Activated CD4-positive, alpha-beta T cell treated with anti-CD3 and anti-CD28 coated beads, Interleukin-2, amount 50 U/mL, for 16 hours (primary cell): Measurements from ENCODE around the gene SIPA1.

Experiments
- DNase-seq: peaks from one replicate; pipeline ENCODE4 v3.0.0-alpha.2; 2020

The SIPA1 gene

DNA sequence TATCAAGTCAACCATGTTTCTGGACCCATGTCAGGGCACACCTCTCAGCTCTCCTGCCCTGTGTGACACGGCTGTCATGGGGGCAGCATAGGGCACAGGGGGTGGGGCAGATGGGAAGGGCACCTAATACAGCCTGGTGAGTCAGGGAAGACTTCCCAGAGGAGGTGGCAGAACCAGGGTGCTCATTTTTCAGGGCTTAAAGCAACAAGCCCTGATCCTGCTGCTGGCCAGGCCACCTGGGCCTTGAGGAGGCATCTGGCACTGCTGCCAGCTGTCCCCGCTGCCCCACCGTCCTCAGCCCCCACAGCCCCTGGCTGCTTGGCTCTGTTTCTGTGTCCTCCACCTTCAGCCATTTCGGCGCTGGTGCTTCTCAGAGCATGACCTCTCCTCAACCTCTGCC is 28.2 kb upstream of the SIPA1 start:
- no peak for DNase-seq

DNA sequence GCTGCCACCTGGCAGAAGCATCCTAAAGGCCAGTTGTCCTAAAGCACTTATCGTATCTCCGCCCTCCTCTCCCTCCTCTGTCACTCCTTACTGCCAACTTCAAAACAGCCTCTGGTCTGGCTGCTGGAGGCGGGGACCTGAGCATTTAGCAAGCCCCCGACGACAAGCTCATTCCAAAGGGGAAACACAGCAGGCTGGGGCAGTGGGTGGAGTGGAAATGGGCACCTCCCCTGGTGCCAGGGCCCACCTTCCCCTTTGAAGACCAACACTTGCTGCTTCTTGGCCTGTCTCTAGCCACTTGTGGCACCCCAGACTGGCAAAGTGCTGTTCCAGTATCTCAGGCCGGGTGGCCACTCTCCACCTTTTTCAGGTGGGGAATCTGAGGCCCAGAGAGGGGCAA is 27.5 kb upstream of the SIPA1 start:
- no peak for DNase-seq

DNA sequence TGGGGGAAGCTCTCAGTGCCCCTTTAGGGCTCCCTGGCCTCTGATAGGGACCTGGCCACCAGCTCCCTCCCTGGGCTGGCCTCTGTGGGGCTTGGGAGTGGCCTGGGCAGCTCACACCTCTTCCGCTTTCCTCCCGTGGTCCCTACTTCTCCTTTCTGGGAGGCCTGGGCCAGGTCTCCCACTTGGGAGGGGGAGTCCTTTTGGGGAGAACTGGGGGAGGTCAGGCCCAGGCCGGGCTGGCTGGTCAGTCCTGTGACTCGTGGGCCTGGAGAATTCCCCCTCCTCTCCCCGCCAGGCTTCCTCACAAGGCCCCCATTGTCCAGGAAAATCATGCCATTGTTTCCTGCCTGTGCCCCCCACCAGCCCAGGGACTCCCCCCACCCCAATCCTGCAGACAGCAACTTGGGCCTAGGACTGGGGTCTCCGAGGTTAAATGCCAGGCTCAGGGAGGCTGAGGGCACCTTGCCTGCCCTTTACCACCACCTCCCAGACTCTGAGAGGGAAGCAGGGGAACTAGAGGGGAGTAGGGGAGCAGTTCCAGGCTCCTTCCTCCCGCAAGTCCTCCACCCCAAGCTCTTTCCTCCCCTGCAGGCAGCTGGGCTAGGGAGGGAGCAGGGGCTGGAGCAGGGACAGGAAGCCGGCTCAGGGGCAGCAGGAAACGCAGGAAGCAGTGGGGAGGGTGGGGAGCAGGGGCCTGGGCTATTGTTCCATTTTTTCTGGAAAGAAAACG is 26.7 kb upstream of the SIPA1 start:
- no peak for DNase-seq

DNA sequence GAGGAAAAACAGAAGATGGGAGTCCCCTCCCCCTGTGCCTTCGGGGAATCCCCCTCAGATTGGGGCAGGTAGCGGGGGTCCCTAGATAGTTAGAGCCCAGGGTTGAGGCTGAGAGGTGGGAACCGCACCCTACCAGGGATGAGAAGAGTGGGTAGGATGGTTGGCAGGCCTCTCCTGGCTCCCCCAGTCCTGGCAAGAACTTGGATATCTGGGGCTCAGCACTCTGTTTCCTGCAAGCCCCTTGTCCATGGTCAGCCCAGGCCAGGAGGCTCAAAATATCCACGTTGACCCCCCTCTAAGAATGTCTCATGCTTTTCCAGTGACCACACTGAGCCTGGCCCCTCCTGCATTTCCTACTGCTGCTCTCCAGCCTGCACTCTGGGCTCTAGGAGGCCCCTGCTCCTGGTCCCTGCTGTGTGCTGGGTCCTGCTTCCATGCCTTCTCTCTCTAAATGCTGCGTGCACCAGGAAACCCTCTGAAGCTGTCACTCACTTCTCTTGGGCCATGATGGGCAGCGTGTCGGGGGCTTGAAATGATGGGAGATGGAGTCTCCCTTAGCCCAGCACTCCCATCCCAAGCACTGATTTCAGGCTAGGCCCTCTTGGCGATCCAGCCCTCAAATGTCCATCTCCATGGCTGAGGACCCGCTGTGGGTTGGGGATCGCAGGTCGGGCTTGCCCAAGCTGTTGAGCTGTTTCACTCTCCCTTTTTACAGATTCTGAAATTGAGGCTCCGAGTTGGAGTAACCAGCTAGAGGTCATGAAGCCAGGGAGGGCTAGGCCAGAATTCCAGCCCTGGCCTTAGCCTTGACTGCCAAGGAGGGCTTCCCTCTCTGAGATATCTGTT is 25.9 kb upstream of the SIPA1 start:
- DNase-seq: no peak

DNA sequence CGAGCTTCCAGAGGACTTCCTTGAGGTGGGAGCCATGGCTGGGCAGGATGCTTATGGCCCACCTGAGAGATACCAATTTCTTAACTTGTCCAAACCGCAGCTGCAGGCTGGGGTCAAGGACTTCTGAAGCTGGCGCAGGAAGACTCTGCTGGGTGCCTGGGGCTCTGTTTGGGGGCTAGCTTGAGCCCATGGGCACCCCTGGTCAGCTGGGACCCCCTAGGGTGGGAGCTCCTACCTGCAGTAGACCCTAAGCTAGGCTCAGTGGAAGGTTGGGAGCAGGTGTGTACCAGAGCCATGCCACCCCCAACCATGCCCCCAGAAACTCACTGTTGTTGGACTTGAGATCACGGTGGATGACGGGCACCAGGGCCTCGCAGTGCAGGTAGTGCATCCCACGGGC is 25.2 kb upstream of the SIPA1 start:
- DNase-seq: no peak

DNA sequence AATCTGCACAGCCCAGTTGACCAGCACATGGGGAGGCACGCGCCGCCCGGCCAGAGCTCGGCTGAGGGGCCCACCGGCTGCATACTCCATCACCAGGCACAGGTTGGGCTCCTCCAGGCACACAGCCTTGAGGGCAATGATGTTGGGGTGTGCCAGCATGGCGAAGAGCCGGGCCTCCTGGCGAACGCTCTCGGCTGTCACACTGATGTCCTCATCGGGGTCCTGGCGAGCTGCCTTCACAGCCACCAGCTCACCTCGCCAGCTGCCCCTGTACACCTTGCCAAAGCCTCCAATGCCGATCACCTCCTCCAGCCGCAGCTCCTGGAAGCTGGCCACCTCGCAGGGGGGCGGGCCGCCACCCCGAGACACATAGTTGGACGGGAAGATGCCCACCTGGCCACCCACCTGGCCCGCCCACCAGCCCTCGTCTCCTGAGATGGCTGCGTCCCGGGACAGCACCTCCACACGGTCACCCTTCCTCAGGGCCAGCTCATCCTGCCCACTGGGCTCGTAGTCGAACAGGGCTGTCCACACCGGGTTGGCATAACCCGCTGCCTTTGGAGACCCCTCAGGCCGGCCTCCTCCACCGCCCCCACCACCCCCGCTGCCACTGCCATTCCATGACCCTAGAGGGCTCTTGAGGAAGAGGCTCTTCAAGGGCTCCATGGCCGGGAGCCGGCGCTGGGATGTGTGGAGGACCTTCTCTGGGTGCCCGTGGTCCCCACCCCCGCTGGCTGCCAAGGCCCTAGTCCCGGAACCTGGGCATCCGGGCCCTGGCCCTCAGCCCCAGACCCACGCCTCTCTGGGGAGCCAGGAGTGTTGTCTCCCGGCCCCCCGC is 24.6 kb upstream of the SIPA1 start:
- no peak for DNase-seq

DNA sequence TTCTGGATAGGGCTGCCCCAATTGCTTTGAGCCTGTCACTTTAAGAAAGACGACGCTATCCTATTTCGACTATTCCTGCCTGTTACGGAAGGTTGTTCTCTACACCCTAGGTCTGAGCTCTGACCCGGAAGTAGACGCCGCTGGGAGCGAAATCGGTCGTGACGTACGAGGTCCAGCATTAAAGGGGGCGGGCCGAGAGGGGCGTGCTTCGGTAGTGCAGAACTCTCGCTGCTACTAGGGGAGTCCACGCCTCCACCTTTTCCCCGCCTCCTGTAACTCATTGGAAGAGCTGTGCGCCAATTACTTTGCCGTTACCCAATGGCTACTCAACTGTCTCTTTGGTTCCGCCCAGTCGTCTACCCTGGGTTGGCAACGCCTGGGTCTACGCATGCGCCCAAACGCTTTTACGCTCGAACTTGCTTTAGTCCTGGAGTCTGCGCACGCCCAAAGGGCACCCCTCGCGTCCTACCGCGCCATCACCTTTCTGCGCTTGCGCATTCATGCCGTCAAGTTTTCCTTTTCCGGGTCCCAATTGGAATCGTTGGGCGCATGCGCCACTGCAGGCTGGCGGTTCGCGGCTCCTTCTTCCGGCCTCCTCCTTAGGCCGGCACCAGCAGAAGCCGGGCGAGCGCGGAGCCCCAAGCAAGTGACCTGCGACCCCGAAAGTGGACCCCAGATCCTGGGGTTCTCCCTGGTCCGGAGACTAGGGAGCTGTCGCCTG is 22.5 kb upstream of the SIPA1 start, which contains the start of gene PCNX3:
Gene PCNX3, plus strand, starts transcription at position 548 of the 721 bp plus-strand sequence. CDS start 536 bp downstream, outside the sequence.
- DNase-seq: peak; percentile 100

DNA sequence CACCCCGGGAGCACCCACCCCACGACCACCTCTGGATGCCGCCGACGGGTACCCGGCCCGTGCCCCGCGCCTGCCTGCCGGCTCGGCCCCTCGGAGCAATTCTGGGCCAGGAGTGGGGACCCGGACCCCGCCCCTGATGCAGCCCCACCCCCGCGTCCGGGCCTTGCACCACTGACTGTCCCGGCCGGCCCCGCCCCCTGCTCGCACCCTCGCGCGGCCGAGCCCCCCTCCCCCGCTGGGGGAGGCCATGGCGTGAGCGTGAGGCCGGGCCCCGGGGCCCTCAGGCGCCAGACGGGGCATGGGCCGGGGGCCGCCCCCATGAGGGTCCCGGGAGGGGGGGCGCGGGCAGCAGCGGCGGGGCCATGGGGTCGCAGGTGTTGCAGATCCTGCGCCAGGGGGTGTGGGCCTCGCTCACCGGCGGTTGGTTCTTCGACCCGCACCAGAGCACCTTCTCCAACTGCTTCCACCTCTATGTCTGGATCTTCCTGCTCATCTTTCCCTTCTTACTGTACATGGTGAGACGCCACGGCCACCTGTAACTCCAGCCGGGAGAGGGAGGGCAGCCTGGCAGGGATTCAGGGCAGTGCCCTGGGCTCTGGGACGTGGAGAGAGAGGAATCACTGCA is 21.8 kb upstream of the SIPA1 start:
- peak; percentile 64 for DNase-seq

DNA sequence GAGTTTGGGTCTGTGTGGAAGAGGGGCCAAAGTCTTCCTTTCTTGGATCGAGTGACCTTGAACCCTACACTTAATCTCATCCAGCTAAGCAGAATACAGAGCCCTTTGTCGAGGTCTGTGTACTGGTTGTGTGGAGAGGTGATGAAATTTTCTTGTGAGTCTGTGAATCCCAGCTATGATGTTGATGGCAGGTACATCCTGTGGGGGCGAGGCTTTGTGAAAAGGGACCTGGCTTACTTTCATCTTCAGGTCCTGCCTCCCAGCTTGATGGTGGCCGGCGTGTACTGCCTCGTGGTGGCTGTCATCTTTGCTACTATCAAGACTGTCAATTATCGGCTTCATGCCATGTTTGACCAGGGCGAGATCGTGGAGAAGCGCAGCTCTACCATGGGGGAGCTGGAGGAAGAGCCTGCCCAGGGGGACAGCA is 21.3 kb upstream of the SIPA1 start:
- DNase-seq: no peak

DNA sequence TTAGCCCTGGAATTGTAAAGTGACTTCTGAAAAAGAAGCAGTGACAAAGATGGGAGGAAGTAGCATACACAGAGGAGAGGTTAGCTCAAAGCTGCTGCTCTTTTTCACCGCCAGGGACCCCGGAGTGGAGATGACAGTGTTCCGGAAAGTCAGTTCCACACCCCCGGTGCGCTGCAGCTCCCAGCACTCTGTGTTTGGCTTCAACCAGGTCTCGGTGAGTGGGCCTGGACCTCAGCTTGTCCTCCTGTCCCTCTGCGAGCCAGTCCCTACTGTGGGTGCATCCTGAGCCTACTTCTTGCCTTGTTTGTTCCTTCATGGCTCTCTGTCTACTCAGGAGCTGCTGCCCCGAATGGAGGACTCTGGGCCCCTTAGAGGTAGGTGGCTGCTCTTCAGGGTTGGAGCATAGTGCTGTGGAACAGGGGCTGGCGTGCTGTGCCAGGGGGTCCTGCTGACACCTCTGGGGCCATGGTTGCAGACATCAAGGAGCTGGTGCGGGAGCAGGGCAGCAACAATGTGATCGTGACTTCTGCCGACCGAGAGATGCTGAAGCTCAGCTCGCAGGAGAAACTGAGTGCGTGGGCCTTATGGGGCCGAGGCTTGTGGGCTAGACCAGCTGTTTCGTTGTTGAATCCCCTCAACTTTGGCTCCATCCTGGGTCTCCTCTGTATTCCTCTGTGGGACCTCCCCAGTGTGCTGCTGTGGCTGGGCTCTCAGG is 20.6 kb upstream of the SIPA1 start:
- DNase-seq: no peak

DNA sequence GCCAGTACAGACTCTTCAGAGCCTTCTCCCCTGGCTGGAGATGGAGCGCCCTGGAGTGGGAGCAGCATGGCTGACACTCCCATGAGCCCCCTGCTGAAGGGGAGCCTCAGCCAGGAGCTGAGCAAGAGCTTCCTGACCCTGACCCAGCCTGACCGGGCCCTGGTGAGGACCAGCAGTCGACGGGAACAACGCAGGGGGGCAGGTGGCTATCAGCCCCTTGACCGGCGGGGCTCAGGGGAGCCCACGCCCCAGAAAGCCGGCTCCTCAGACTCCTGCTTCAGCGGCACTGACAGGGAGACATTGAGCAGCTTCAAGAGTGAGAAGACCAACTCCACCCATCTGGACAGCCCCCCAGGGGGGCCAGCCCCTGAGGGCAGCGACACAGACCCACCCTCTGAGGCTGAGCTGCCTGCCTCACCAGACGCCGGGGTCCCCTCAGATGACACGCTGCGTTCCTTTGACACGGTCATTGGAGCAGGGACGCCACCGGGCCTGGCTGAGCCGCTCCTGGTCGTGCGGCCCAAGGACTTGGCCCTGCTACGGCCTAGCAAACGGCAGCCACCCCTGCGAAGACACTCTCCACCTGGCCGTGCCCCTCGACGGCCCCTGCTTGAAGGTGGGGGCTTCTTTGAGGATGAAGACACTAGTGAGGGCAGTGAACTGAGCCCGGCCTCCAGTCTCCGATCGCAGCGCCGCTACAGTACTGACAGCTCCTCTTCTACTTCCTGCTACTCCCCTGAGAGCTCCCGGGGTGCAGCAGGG is 19.7 kb upstream of the SIPA1 start:
- DNase-seq: no peak

DNA sequence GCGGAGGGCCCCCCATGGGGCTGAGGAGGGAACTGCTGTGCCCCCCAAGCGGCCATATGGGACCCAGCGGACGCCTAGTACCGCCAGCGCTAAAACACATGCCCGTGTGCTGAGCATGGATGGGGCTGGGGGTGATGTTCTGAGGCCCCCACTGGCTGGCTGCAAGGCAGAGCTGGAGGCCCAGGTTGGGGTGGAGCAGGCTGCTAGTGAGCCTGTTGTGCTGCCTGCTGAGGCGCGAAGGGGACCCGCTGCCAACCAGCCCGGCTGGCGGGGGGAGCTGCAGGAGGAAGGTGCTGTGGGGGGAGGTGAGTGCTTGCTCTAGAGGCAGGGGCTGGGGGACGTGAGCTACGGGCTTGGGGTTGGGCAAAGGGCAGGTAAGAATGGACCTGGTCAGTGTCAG is 19.1 kb upstream of the SIPA1 start:
- DNase-seq: no peak

DNA sequence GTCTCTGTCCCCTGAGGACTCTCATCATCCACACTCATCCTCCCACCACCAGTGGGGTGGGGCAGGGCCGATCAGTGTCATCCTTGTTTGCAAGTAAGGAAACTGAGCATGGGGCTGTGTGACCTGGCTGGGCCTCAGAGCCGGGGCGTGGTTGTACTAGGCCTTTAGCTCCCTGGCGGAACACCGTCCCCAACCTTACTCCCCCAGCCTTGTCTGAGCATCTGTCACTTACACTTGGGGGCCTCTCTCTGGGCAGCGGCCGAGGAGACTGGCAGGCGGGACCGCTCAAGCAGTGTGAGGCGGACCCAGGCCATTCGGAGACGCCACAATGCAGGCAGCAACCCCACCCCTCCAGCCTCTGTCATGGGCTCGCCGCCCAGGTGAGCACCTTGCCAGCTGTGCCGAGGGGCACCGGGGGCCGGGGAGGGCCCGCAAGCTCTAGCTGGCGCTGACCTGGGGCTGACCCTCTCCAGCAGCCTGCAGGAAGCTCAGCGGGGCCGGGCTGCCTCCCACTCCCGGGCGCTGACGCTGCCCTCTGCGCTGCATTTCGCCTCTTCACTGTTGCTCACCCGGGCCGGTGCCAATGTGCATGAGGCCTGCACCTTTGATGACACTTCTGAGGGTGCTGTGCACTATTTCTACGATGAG is 18.5 kb upstream of the SIPA1 start:
- DNase-seq: no peak

DNA sequence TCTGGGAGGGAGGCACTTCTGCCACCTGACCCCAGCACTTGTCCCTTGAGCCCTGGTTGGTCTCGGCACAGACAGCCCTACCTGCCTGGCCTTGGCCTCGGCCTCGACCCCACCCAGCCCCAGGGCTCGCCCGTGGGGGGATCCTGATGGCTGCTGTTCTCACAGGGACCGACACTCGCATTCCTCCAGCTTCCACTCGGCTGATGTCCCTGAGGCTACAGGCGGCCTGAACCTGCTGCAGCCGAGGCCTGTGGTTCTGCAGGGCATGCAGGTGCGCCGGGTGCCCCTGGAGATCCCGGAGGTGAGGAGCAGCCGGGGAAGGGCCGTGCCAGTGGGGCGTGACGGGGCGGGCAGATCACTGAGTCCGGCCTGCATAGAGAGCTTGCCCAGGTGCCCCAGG is 17.2 kb upstream of the SIPA1 start:
- DNase-seq: no peak

DNA sequence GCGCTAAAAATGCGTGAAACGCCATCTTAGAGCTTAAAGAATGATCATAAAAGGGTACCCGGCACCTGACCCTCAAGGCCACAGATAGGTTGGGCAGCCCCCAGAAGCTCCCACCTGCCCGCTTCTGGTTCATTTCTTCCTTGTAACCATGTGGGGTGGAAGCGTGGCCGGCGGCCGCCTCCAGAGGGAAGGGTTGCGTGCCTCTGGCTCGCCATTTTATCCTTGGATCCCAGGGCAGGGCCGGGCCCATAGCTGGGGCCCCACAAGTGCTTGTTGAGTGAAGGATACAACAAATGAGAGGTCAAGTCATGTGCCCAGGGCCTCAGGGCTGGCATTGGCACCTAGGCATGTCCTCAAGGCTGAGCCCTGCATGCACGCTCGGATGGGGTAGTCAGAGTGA is 16.4 kb upstream of the SIPA1 start:
- no peak for DNase-seq

DNA sequence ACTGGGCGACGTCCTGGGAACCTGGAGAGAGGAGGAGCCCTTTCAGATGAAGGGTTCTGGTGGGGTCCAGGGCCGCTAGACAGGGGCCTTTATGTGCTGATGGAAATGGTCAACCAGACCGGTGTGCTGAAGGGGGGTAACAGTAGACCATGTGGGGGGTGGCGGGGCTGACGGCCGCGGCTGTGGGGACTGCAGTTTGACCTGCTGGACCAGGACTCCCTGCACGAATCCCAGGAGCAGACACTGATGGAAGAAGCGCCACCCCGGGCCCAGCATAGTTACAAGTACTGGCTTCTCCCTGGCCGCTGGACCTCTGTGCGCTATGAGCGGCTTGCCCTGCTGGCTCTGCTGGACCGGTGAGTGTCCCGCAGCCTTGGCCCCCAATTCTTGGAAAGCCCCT is 15.9 kb upstream of the SIPA1 start:
- no peak for DNase-seq

DNA sequence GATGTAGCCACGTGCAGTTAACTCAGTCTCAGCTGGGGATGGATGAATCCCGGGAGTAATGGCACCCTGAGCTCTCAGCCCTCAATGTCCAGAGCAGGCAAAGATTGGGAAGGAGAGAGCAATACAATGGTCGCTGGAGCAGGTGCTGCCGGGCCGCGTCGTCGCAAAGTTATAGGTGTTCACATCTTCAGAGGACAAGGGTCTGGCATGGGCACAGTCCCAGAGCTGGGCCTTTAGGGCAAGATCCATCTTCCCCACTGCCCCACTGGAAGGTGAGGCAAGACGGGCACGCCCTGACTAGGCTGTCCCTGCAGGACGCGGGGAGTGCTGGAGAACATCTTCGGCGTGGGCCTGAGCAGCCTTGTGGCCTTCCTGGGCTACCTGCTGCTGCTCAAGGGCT is 14.7 kb upstream of the SIPA1 start:
- no peak for DNase-seq

DNA sequence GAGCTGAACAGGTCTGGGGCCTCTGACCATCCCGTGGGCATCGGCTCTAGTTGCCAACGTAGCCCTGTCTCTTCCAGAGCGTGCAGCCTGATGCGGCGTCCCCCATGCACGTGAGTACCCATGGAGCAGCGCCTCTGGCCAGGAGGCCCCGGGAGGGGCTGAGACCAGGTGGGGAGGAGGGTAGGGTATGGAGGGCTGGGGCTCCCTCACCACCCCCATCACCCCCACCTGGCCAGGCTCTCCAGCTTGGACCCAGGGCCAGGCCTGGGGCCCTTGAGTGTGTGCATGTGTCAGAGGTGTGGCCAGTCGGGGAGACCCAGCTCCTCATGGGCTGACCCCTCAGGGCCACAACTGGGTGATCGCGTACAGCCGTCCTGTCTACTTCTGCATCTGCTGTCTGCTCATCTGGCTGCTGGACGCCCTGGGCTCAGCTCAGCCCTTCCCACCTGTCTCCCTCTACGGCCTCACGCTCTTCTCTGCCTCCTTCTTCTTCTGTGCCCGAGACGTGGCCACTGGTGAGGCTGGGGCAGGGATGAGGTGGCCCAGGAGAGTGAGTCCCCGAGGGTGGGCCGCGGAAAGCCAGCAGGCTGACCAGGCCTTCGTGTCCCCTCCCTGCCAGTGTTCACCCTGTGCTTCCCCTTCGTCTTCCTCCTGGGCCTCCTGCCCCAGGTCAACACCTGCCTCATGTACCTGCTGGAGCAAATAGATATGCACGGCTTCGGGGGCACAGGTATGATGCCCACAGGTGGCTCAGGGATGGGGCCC is 13.9 kb upstream of the SIPA1 start:
- no peak for DNase-seq

DNA sequence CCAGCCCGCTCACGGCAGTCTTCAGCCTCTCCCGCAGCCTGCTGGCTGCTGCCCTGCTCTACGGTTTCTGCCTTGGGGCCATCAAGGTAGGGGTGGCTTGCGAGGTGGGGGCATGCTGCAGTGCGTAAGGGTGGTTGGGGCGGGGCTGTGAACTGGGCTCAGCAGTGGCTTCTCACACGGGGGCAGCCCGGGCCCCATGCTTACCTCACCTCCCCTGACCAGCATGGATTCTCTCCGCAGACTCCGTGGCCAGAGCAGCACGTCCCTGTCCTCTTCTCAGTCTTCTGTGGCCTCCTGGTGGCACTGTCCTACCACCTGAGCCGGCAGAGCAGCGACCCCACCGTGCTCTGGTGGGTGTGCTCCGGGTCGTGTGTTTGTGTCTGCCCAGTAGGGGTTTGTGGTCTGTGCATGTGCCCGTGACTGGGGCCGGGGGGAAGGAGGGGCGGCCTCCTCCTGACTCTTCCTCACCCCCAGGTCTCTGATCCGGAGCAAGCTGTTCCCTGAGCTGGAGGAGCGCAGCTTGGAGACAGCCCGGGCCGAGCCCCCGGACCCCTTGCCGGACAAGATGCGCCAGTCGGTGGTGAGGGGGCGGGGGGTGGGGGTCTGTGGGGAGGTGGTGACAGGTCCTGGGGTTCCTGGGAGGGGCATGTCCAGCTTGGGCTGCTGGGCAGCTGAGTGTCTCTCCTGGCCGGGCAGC is 12.8 kb upstream of the SIPA1 start:
- no peak for DNase-seq
